ENCODE data around the gene AFF1. TPM values are rescaled to one million over a fixed set of nuclear protein-coding genes. Genes with fewer than 3 reads are reported as not detected.

The AFF1 gene
- total RNA-seq, 2 experiments from 2014 or later: 28.7 to 69.7 TPM

DNA sequence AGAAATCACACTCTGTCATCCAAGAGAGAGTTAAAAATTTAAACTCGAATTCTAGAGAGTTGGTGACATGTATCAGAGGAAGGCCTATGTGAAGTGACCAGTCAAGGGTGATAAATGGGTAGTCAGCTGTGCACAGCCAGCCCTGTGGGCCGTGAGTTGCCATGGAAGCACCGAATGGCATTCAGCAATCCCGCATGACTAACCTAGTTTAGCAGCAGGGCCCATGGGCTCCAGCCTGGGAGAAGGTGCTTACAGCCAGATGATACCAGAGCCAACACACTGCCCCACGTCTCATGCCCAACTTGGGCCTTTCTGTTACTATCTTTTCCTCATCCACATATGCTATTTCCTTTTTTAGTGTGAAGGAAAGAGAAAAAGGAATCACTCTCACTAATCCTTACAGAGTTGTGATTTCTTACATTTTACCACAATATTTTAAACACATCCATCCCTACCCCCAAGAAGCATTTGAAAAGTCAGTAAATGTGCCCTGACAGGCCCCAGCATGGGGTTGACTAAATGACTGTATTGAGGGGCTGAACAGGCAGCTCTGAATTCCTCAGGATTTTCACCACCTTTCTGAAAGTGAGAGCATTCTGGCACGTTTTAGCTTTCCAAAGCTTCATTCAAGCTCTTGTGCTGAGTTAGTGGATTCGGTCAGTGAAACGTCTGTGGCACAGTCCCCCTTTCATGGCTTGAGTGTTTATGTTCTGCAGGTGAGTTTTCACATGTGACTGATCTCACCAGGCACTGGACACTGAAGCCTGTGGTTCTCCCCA, 104.2 kb downstream of the AFF1 start:
- Histone ChIP-seq H3K4me1 (ENCODE audit: insufficient read depth, low read length, poor library complexity, severe bottlenecking) (peaks cover 56% of the 10 kb centered on the region), H3K79me2 (ENCODE audit: insufficient read depth, low read depth, low read length) (peaks cover 64% of the 10 kb centered on the region; the same call in 1 of the 2 replicates)
- no TSS peak for BruUV-seq (replicated peaks)

GRCh38 chr4:87041141-87041540, 106.3 kb downstream of the AFF1 start:
- BruUV-seq (replicated peaks): no TSS peak

More for the DNA sequence above, 104.2 kb downstream of the AFF1 start:
- intact Hi-C loops (cut with micrococcal nuclease; ENCODE audit: unreplicated experiment): no loop called here
- TF ChIP-seq EZH2phosphoT487 (IDR thresholded peaks at IDR 0.05; ENCODE audit: borderline replicate concordance, low read depth, low read length): no peak
- TF ChIP-seq, protein P1, sequence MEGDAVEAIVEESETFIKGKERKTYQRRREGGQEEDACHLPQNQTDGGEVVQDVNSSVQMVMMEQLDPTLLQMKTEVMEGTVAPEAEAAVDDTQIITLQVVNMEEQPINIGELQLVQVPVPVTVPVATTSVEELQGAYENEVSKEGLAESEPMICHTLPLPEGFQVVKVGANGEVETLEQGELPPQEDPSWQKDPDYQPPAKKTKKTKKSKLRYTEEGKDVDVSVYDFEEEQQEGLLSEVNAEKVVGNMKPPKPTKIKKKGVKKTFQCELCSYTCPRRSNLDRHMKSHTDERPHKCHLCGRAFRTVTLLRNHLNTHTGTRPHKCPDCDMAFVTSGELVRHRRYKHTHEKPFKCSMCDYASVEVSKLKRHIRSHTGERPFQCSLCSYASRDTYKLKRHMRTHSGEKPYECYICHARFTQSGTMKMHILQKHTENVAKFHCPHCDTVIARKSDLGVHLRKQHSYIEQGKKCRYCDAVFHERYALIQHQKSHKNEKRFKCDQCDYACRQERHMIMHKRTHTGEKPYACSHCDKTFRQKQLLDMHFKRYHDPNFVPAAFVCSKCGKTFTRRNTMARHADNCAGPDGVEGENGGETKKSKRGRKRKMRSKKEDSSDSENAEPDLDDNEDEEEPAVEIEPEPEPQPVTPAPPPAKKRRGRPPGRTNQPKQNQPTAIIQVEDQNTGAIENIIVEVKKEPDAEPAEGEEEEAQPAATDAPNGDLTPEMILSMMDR (conservative IDR thresholded peaks at IDR 0.05; ENCODE audit: low read length): no peak
- Histone ChIP-seq H3K9me3 (ENCODE audit: low read length) (no peaks in the 10 kb centered on the region), H3K27ac (ENCODE audit: low read depth, low read length, poor library complexity, severe bottlenecking) (no peak overlapping the region), H2AFZ (ENCODE audit: low read length) (no peak overlapping the region), H3K9me2 (ENCODE audit: insufficient read depth, low read length) (no peaks in the 10 kb centered on the region), H4K20me1 (ENCODE audit: insufficient read depth, low read length) (peaks cover 20% of the 10 kb centered on the region; the same call in 1 of the 2 replicates), H3K36me3 (ENCODE audit: insufficient read depth, low read length) (no peaks in the 10 kb centered on the region), H3K4me2 (ENCODE audit: low read length) (no peak overlapping the region), H3K4me3 (ENCODE audit: low read depth, low read length, poor library complexity, severe bottlenecking) (no peak overlapping the region)
- CTCF ChIA-PET (ENCODE audit: unreplicated experiment): no interaction called here
- no peak for DNase-seq (ENCODE audit: low spot score)
- POLR2A ChIA-PET: no interaction called here

More at GRCh38 chr4:87041141-87041540, 106.3 kb downstream of the AFF1 start:
- Histone ChIP-seq H2AFZ (ENCODE audit: low read length) (no peak overlapping the region), H3K9me2 (ENCODE audit: insufficient read depth, low read length) (no peaks in the 10 kb centered on the region), H4K20me1 (ENCODE audit: insufficient read depth, low read length) (peaks cover 14% of the 10 kb centered on the region; the same call in 1 of the 2 replicates), H3K4me2 (ENCODE audit: low read length) (no peak overlapping the region), H3K4me3 (ENCODE audit: low read depth, low read length, poor library complexity, severe bottlenecking) (no peak overlapping the region), H3K27ac (ENCODE audit: low read depth, low read length, poor library complexity, severe bottlenecking) (no peak overlapping the region), H3K9me3 (ENCODE audit: low read length) (no peaks in the 10 kb centered on the region), H3K79me2 (ENCODE audit: insufficient read depth, low read depth, low read length) (peaks cover 54% of the 10 kb centered on the region; the same call in 1 of the 2 replicates), H3K36me3 (ENCODE audit: insufficient read depth, low read length) (peaks cover 2% of the 10 kb centered on the region; the same call in 1 of the 2 replicates), H3K4me1 (ENCODE audit: insufficient read depth, low read length, poor library complexity, severe bottlenecking) (peaks cover 58% of the 10 kb centered on the region)
- TF ChIP-seq EZH2phosphoT487 (IDR thresholded peaks at IDR 0.05; ENCODE audit: borderline replicate concordance, low read depth, low read length): no peak
- TF ChIP-seq, protein P1 (conservative IDR thresholded peaks at IDR 0.05; ENCODE audit: low read length): no peak
- intact Hi-C loops (cut with micrococcal nuclease; ENCODE audit: unreplicated experiment): no loop called here
- no peak for DNase-seq (ENCODE audit: low spot score)
- POLR2A ChIA-PET: interaction anchor here (0.7 to 1.5 kb wide), 4 partner anchors 11 to 1223 kb away, joined by 3 to 9 read pairs (median 5); no protein-coding TSS in a partner anchor
- CTCF ChIA-PET (ENCODE audit: unreplicated experiment): no interaction called here
